Kasumi-1 (cell line): ENCODE data around the gene ZNF580.
A peak's percentile ranks its signal among the peaks of the same experiment; 100 is the strongest.

Experiments
- DNase-seq, 2 experiments: peaks; one replicate each; lab custom pipeline; 2025; lab: John Stamatoyannopoulos, UW

ZNF580 gene

DNA sequence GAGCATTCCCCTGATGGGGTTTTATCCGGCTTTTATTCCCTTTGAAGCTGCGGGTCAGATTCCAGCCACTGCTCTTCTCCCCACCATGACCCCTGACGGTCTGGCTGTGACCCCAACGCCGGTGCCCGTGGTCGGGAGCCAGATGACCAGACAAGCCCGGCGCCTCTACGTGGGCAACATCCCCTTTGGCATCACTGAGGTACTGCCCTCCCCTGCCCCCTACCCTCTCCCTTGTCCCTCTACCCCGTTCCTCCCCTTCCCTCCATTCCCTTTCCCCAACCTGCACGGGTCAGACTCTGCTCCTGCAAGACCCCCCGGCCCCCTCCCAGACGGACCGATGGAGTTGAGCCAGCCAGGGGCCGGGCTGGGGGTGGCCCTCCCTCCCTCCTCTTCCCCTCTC lies 20.2 kb downstream of the ZNF580 start:
- no peak for DNase-seq

DNA sequence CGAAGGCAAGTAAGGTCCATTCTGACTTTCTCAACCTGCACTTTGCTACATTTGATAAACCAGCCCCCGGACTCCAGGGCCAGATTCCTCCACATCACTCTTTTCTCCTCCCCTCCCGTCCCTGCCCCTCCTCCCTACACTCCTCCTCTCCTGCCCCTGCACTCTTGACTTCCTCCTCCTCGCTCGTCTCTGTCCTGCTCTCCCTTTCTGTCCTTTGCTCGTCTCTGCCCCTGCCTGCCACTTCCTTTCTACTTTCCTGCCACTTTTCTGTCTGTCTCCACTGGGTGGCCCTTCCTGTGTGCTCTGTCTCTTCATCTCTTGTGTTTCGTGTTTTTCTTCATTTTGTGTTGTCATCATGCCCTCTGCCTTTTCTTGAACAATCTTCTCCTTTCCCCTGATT lies 21.0 kb downstream of the ZNF580 start:
- peak; percentile 28 to 36 for DNase-seq

DNA sequence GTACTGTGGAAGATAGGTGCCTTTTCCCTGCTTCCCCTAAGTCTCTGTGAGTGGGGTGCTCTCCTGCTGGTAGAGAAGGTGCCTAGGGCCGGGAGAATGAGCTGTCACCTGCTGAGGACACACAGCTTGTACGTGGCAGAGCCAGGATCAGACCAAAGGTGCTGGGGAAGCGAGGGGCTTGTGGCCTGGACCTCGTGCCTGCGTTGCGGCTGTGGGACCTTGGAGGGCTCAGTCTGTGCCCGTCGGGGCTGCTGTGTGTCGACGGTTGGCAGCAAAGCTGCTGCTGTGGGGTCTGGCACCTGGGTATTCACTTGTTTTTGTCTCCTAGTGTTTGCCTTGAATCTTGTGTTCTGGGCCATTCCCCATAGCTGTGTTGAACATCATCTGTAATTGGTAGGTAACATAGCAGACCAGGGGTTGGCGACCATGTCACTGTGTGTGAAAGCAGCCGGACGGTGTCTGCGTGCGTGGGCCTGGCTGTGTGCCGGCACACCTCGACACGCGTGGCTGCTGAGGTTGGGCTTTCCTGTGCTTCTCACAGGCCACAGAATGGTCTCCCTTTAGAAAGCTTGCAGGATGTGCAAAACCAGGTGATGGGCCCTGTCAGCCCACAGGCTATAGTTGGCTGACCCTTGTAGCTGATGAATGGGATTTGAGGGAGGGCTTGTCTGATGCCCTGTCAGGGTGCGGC lies 23.2 kb downstream of the ZNF580 start:
- DNase-seq: no peak

DNA sequence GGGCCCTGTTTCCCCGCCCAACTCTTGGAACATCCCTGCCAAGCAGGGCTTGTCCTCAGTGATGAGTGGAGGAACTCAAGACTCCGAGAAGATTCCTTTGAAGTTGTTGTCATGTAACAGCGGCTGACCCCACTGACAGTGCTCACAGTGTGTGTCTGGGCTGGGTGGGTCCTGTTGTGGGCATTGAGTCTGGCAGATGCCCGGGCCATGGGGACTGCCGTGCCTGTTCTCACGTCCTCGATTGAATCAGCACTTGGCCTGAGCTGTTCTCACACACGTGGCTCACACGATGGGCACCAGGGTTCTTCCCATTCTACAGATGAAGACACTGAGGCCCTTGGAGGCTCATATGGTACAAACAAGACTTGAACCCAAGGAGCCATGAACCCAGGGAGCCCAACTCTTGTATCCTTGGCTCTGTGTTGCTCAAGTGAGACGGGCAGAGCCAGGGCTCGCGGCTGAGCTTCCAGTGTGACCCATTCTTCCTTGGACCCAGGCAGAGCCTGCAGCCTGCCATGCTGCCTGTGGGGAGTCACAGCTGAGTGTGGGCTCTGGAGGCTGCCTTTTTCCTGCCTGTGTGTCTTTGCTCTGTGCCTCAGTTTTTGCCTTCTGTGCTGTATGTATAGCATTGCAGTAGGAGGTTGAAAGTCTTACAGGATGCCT lies 25.7 kb downstream of the ZNF580 start:
- no peak for DNase-seq

DNA sequence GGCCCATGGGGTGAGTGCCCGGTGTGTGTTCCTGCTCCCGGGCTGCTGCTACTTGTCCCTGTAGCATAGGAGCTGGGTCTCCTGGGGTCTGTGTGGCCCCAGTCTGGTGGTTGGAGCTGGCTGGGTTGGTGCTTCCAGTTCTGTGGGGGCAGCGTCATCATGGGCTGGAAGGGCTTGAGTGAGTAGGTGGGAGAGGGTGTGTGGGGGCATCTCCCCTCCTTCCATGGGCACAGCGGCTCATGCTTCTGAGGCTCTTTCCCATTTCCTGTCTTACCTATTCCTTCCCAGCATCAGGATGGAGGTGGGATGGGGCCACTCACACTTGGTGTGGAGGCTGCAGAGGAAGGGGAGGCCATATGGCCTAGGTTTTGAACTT lies 26.2 kb downstream of the ZNF580 start:
- DNase-seq: no peak

DNA sequence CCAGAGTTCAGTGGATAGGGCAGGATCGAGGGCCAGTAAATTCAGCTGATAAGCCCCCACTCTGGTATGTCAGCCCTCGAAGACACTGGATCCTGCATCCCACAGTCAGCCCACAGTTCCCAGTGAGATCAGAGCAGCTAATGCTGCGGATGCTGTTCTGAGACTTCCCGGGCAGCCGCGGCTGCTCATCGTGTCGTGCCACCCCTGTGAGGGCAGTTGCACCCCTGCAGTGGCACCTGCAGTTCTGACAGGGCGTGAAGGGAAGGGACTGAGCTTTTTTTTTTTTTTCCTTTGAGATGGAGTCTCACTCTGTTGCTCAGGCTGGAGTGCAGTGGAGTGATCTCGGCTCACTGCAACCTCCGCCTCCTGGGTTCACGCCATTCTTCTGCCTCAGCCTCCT lies 26.7 kb downstream of the ZNF580 start:
- DNase-seq: no peak

DNA sequence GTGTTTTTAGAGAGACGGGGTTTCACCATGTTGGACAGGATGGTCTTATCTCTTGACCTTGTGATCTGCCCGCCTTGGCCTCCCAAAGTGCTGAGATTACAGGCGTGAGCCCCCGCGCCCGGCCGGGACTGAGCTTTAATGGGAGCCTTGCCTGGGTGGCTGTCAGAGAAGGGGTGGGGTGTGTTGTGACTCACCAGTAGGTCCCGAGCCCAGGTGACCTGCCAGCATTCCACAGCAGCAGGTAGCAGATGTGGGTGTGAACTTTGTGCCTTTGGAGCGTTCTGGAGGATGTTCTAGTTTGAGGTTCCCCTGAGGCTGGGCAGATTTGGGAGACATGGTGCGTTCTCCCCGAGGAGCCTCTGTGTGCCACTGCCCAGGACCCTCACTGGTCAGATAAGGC lies 27.2 kb downstream of the ZNF580 start:
- no peak for DNase-seq

DNA sequence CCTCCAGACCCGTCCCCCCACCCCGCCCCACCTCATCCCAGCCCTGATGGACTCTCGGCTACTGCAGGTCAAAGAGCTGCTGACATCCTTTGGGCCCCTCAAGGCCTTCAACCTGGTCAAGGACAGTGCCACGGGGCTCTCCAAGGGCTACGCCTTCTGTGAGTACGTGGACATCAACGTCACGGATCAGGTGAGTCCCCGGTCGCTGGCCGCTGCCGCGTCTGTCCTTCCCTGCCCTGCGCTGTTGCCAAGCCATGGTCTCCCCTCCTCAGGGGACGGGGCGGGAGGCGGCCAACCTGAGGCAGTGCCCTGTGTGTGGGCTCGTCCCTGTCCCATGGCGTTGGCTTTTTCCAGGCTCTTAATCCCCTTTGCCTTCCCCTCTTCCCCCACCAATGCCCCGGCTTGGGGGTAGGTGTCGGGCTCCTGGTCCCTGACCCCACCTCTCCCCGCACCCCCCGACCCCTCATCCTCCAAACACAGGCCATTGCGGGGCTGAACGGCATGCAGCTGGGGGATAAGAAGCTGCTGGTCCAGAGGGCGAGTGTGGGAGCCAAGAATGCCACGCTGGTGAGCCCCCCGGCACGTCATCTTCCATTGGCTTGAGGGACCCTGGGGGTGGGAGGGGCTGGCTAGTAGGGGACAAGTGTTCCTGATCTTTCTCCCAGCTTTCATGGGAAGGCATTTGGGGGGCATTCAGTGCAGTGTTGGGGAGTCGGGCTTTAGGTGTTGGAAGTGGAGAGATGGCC lies 28.0 kb downstream of the ZNF580 start:
- no peak for DNase-seq

DNA sequence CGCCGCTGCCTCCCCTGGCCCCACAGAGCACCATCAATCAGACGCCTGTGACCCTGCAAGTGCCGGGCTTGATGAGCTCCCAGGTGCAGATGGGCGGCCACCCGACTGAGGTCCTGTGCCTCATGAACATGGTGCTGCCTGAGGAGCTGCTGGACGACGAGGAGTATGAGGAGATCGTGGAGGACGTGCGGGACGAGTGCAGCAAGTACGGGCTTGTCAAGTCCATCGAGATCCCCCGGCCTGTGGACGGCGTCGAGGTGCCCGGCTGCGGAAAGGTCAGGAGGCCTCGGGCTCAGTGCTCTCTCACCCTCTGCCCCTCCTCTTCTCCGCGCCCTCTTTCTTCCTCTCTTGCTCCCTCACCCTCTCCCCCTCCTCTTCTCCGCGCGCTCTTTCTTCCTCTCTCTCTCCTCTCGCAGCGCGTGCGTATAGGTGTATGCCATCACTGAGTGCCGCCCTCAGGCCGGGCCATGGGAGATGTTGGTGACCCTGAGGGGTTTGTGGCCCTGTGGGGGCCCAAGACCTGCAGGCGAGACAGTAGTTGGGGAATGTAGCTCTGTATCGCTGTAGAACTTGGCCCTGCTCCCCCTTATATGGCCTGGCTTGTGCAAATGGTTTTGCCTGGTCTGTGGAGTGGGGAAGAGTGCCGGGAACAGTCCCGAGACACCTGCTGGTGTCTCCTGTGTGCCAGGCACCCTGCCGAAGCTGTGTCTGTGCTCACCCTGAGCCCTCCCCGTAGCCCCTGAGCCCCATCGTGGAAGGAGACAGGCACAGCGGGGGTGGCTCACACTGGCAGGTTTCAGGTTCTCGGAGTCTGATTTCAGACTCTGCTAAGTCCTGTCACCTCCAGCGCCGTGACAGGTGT lies 28.8 kb downstream of the ZNF580 start:
- no peak for DNase-seq

DNA sequence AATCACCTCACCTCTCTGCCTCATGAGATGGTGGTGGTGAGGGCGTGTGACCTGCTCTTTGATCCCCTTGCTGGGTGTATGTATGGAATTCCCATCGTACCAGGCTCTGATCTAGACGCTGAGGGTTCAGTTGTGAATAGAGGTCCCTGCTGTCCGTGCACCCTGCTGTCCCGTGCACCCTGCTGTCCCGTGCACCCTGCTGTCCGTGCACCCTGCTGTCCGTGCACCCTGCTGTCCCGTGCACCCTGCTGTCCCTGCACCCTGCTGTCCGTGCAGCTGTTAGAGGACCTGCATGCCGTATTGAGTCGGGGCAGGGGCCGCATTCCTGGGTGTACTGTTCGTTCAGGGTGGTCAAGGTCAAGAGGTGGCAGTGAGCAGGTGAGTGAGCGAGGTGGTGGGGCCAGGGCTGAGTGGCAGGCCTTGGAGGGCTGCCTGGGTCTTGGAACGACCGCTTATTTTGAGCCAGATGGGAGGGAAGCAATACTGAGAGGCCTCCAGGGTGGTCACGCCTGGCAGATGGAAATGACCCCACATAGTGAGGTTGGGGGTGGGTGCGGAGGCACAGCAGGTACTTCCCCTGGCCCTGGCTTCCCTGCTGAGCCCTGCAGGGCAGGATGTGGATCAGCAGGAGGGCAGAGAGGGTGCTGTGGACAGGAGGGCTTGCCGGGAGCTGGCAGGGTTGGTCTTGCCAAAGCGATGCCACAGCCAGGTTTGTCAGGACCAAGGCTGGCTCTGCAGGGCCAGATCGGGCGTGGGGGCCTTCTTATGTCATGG lies 29.7 kb downstream of the ZNF580 start:
- no peak for DNase-seq

DNA sequence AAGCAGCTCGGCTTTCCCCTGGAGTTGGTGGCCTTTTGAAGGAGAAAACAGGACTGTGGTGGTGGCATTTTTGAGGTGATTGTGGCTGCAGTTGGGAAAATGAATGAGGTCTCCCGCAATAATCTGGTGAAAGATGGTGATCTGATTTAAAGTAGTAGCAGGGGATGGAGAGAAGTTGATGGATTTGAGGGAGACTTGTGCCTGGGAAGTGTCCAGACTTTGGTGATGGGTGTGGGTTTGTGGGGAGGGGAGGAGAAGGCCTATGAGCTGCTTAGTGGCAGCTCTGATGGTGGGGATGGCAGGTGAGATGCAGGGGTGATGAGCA lies 30.2 kb downstream of the ZNF580 start:
- DNase-seq: no peak

DNA sequence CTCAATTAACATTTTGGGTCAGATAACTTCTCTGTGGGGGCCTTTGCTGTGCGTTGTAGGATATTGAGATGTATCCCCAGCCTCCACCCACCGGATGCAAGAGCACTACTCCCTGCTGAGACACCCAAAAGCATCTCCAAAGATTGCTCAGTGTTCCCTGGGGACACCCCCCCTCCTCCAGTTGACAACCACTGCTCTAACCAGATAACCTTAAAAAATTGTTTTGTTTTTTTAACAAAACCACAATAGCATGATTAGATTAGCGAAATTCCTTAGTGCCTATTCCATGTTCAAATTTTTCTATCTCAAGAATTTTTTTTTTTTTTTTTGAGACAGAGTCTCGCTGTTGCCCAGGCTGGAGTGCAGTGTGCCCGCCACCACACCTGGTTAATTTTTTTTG lies 31.6 kb downstream of the ZNF580 start:
- DNase-seq: no peak

DNA sequence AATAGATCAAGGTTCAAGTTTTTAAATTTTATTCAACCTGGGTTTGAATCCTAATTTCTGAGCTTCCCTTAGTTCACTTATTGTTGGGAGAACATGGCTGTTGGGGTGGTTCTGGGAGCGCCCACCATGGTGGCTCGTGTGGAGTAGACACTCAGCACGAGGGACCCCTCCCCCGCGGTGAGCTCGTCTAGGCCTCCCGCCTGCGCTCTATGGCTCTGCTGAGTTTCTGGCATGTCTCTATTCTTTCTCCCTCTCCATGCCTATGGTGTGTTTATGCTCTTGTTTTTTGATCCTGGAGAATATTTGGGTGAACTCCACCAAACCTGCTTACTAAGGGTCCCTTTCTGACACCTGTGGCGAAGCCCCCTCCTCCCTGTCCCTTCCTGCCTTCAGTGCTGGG lies 32.7 kb downstream of the ZNF580 start:
- no peak for DNase-seq

DNA sequence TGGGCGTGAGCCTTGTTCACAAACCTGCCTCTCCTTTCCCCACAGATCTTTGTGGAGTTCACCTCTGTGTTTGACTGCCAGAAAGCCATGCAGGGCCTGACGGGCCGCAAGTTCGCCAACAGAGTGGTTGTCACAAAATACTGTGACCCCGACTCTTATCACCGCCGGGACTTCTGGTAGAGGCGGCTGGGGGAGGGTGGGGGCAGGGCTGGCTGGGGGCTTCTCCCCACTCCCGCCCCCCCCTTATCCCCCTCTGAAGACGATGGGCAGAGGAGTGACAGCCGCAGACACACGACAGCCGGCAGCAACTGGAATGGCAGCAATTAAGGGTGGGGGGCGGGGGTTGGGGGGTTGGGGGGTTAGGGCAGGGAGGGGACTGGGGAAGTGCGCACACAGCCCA lies 33.1 kb downstream of the ZNF580 start:
- no peak for DNase-seq

DNA sequence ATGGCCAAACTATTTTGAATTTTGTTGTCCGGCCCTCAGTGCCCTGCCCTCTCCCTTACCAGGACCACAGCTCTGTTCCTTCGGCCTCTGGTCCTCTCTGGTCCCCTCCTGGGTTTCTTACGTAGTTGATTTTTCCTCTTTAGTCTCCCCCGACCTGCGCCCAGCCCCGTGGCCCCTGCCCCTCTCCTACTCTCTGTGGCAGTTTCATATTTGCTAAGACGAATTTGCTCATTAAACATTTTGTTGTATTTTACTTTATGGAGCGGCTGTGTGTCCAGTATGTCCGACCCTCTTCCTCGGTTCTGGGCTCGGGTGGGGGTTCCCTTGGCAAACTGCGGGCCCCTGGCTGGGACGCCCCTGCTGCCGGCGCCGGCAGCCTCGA lies 33.6 kb downstream of the ZNF580 start:
- DNase-seq: no peak

DNA sequence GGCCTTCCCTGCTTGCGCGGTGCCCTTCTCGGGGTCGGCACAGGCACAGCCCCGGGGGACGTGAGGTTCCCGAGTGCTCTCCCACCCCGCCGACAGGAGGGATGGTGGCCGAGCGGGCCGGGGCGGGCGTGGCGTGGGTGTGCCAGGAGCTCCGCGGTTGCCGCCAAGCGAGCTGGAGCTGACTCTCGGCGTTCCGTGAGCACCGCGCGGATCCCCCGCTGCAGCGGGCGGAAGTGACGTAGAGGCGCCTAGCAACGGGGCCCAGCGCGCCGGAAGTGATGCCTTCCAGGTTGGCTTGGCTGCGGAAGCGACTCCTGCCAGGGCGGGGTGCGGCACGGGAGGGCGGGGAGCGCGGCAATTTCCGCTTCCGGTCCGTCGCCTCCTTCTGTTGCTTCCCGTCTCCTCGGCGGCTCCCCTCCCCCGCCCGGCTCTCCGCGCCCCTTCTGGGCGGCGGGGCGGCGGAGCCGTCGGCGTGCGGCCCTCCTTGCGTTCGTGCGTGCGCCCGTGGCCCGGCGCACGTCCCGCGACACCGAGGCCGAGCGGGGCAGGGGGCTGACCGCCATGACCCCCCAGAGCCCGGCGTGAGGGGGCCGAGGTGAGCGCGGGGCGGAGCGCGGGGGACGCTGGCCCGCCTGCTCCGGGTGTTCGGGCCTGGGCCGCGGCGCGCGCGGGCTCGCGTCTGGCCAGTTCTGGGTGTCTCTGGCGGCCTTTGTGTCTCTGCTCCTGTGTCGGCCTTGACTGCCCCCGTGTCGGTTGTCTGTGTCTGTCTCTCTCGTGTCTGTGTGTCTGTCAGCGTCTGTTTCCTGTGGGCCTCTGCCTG lies 34.2 kb downstream of the ZNF580 start, which contains the start of gene EPN1:
TSS of gene EPN1 (plus strand) at position 386 of the 820 bp plus-strand sequence. CDS start 3,402 bp downstream, outside the sequence.
- peak; percentile 91 to 93 for DNase-seq

DNA sequence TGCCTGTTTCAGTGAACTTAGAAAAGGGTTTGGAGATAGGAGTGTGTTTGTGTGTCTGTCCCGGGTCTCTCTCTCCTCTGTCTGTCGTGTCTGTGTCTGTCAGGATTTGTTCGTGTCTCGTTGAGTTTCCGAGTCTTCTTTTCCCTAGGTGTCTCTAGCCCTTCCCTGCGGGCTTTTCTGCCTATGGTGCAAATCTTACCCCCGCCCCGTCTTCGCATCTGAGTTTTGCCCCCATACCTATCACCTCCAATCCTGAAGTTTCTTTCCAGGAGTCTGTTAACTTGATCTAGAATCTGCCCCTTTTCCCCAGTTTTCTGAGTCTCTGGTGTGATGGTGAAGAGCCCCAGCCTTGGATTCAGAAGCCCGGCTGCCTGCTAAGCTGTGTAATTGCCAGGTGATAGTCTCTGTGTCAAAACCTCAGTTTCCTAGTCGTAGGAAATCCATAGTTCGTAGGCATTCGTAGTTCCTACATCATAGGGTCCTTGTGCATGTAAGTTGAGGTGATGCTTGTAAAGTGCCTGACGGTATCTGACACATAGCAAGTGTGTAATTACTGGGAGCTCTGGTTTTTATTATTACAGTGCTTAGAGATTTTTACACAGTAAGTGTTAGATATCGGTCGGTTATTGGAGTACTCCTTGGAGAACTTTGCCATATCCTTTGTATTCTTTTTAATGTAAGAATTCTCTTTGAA lies 35.0 kb downstream of the ZNF580 start:
- DNase-seq: no peak

DNA sequence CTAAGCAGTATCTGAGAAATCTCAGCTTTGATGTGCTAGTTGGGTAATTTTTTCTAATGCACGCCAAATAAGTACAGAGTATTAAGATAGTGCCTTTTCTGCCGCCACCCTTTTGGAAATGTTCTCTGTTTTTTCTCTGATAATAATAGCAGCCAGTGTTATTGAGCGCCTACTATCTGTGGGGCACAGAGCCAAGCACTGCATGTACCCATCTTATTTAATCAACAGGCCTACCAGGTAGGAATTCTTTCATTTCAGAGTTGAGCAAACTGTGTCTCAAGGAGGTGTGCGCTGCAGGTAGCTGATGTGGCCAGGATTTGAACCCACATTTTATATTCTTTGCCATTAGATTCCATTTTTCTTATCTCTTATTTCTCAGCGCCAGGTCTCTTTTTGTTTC lies 35.6 kb downstream of the ZNF580 start:
- no peak for DNase-seq

DNA sequence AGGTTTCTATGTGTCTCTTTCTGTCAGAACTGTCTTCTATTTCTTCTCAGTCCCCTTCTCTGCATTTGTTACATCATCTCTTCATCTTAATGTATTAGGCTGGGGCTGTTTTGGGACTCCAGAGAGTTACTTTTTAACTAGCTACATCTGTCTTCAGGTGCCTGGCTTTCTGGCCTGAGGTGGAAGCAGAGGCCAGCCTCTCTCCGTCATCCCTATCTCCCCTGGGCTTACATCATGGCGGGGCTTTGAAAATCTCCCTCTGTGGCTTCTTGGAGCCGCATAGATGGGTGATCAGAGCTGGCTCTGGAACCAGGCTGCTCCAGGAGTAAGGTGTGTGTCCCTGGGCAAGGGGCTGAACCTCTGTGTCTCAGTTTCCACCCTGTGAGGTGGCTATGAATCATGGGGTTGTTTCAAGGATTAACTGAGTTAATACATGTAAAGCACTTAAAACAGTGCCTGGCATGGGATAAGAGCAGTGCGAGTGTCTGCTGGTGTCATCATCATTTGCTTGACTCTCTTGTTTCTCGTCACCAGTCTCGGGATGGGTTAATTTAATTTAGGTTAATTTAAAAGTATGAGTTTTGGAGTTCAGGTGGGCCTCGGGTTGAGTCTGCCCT lies 36.2 kb downstream of the ZNF580 start:
- no peak for DNase-seq

DNA sequence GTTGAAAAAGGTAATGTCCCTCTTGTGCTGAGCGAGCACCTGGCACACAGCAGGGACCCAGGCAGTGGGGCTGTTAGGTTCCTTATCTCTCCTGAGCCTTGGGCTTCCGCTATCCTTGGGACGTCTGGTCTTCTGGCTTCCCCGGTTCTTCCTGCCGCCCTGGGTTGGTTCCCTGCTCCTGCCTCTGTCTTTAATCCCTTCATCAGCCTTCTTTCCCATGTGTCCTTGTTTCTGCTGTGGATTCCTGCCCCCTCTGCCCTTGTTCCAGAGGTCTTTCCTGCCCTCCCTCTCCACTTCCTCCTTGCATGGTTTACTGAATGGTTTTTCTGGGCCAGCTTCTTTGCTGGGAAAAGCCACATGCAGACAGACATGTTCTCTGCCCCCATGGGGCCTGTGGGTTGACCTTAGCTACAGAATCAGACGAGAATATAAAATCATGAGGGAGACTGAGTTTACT lies 36.8 kb downstream of the ZNF580 start:
- DNase-seq: no peak
